HEK293 (cell line): ENCODE data around the gene OOSP4B.

Experiments used
- CTCF ChIA-PET: fragments of 350-600 bp; formaldehyde crosslinking; extraction: SDS; loops from one replicate; lab custom pipeline; 2021; ENCODE audit warnings: antibody characterized with exemption; lab: Yijun Ruan, JAX
- POLR2A ChIA-PET: fragments of 300-600 bp; formaldehyde crosslinking; extraction: SDS; loops from one replicate; lab custom pipeline; 2020; ENCODE audit warnings: antibody characterized with exemption, inconsistent platforms; lab: Yijun Ruan, JAX
- H3K27ac ChIP-seq: fragments of 200-500 bp; sonication (Bioruptor generic); 2 replicates; pipeline ENCODE4 v1.5.1; 2014; ENCODE audit warnings: low read depth, low read length, control low read depth, inconsistent platforms; ENCODE audit errors: extremely low read depth
- H3K36me3 ChIP-seq, 2 experiments: fragments of 200-500 bp in 1 of 2; sonication (Bioruptor generic) in 1 of 2; 1 replicate in 1 of 2; 2 replicates in 1 of 2; pipeline ENCODE4 v1.5.1; 2014 to 2017; ENCODE audit warnings: inconsistent platforms in 2 of 2, low read length in 2 of 2; ENCODE audit not compliant: control insufficient read depth in 2 of 2, insufficient read depth in 1 of 2
- H3K4me1 ChIP-seq: fragments of 200-500 bp; sonication (Bioruptor generic); 2 replicates; pipeline ENCODE4 v1.5.1; 2014; ENCODE audit warnings: mild to moderate bottlenecking, low read length, inconsistent platforms; ENCODE audit not compliant: control insufficient read depth, insufficient read depth
- H3K4me3 ChIP-seq: 2 replicates; pipeline ENCODE4 v1.5.1; 2011; ENCODE audit warnings: low read depth, mild to moderate bottlenecking, control low read depth, low read length, moderate library complexity
- H3K9me3 ChIP-seq: fragments of 200-500 bp; sonication (Bioruptor generic); 2 replicates; pipeline ENCODE4 v1.5.1; 2014; ENCODE audit warnings: low read depth, low read length, inconsistent platforms; ENCODE audit not compliant: control insufficient read depth, insufficient read depth
- IKZF3 ChIP-seq: fragments of 450-650 bp; IDR thresholded peaks from 2 replicates; pipeline ENCODE4 v1.5.0; 2018; ENCODE audit warnings: missing biosample characterization, mild to moderate bottlenecking, missing genetic modification characterization, moderate library complexity
- KLF17 ChIP-seq: fragments of 450-650 bp; formaldehyde crosslinking; IDR thresholded peaks from 2 replicates; pipeline ENCODE4 v1.5.1; 2016; ENCODE audit warnings: missing biosample characterization, missing genetic modification characterization
- KLF7 ChIP-seq: fragments of 450-650 bp; formaldehyde crosslinking; IDR thresholded peaks from 2 replicates; pipeline ENCODE4 v1.5.1; 2016; ENCODE audit warnings: missing biosample characterization, missing genetic modification characterization, borderline replicate concordance
- MZF1 ChIP-seq: fragments of 450-650 bp; formaldehyde crosslinking; IDR thresholded peaks from 2 replicates; pipeline ENCODE4 v1.5.1; 2017; ENCODE audit warnings: missing biosample characterization, missing genetic modification characterization, borderline replicate concordance
- OVOL3 ChIP-seq: fragments of 450-650 bp; formaldehyde crosslinking; IDR thresholded peaks from 2 replicates; pipeline ENCODE4 v1.5.1; 2016; ENCODE audit warnings: missing biosample characterization, missing genetic modification characterization
- PRDM10 ChIP-seq: fragments of 450-650 bp; formaldehyde crosslinking; IDR thresholded peaks from 2 replicates; pipeline ENCODE4 v1.5.1; 2016; ENCODE audit warnings: missing biosample characterization, missing genetic modification characterization
- ZFP37 ChIP-seq: fragments of 450-650 bp; formaldehyde crosslinking; IDR thresholded peaks from 2 replicates; pipeline ENCODE4 v1.5.1; 2016; ENCODE audit warnings: missing biosample characterization, missing genetic modification characterization
- ZNF223 ChIP-seq: fragments of 450-650 bp; formaldehyde crosslinking; IDR thresholded peaks from 2 replicates; pipeline ENCODE4 v1.5.1; 2016; ENCODE audit warnings: missing biosample characterization, missing genetic modification characterization
- ZNF248 ChIP-seq: fragments of 450-650 bp; formaldehyde crosslinking; IDR thresholded peaks from 2 replicates; pipeline ENCODE4 v1.5.1; 2017; ENCODE audit warnings: missing biosample characterization, missing genetic modification characterization
- ZNF514 ChIP-seq: fragments of 450-650 bp; formaldehyde crosslinking; IDR thresholded peaks from 2 replicates; pipeline ENCODE4 v1.5.1; 2016; ENCODE audit warnings: missing biosample characterization, missing genetic modification characterization
- ZNF530 ChIP-seq: fragments of 450-650 bp; formaldehyde crosslinking; IDR thresholded peaks from 2 replicates; pipeline ENCODE4 v1.5.1; 2016; ENCODE audit warnings: low read depth, missing biosample characterization, missing genetic modification characterization
- ZNF621 ChIP-seq: fragments of 450-650 bp; formaldehyde crosslinking; IDR thresholded peaks from 2 replicates; pipeline ENCODE4 v1.5.1; 2017; ENCODE audit warnings: missing biosample characterization, missing genetic modification characterization
- ZNF658 ChIP-seq: fragments of 450-650 bp; formaldehyde crosslinking; IDR thresholded peaks from 2 replicates; pipeline ENCODE4; 2016; ENCODE audit warnings: missing biosample characterization, missing genetic modification characterization
- ZNF660 ChIP-seq: fragments of 450-650 bp; IDR thresholded peaks from 2 replicates; pipeline ENCODE4 v1.5.1; 2018; ENCODE audit warnings: missing biosample characterization, mild to moderate bottlenecking, missing genetic modification characterization
- ZNF704 ChIP-seq: fragments of 450-650 bp; formaldehyde crosslinking; IDR thresholded peaks from 2 replicates; pipeline ENCODE4 v1.5.1; 2016; ENCODE audit warnings: missing biosample characterization, missing genetic modification characterization
- TF ChIP-seq, protein P1 (sequence below): IDR thresholded peaks from 2 replicates; pipeline ENCODE4 v1.6.1; 2011; ENCODE audit warnings: mild to moderate bottlenecking, low read depth, low read length, borderline replicate concordance
- TF ChIP-seq, protein P2 (sequence below): fragments of 450-650 bp; formaldehyde crosslinking; IDR thresholded peaks from 2 replicates; pipeline ENCODE4 v1.5.1; 2016; ENCODE audit warnings: missing biosample characterization, missing genetic modification characterization

OOSP4B gene

DNA sequence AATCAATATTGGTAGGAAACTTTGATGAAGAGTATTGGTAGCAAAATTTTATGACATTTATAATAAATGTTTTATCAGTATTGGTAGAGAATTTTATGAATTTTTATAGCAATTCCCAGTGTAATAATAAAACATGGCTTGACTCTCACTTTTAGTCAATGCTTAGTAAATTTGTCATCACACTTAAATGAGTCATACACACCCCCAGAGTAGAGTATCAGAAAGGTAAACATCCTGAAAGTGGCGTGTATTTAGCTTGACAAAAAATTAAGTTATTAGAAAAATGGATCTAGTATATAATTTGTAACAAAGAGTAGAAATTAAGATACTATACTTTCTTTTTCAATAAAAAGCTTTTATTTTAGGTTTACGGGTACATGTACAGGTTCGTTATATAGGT, 42.1 kb downstream of the OOSP4B start:
- Histone ChIP-seq H3K4me1 (no peaks in the 10 kb centered on the region), H3K4me3 (no peak overlapping the region), H3K27ac (no peak overlapping the region), H3K9me3 (no peaks in the 10 kb centered on the region), H3K36me3 (no peaks in the 10 kb centered on the region)
- POLR2A ChIA-PET, result no interaction called here
- CTCF ChIA-PET, result no interaction called here
- TF ChIP-seq ZNF660 (tag by site-specific recombination), result no peak
- TF ChIP-seq, protein P1, sequence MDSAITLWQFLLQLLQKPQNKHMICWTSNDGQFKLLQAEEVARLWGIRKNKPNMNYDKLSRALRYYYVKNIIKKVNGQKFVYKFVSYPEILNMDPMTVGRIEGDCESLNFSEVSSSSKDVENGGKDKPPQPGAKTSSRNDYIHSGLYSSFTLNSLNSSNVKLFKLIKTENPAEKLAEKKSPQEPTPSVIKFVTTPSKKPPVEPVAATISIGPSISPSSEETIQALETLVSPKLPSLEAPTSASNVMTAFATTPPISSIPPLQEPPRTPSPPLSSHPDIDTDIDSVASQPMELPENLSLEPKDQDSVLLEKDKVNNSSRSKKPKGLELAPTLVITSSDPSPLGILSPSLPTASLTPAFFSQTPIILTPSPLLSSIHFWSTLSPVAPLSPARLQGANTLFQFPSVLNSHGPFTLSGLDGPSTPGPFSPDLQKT, result no peak
- TF ChIP-seq MZF1 (tag by site-specific recombination), result no peak
- TF ChIP-seq ZNF530 (tag by site-specific recombination), result no peak
- TF ChIP-seq PRDM10 (tag by site-specific recombination), result no peak
- TF ChIP-seq ZNF658 (tag by site-specific recombination), result no peak
- TF ChIP-seq ZNF621 (tag by site-specific recombination), result no peak
- TF ChIP-seq IKZF3 (tag by site-specific recombination), result no peak
- TF ChIP-seq ZFP37, result no peak
- no peak for TF ChIP-seq ZNF223 (tag by site-specific recombination)
- TF ChIP-seq KLF7 (tag by site-specific recombination), result no peak
- no peak for TF ChIP-seq ZNF514 (tag by site-specific recombination)
- TF ChIP-seq, protein P2, sequence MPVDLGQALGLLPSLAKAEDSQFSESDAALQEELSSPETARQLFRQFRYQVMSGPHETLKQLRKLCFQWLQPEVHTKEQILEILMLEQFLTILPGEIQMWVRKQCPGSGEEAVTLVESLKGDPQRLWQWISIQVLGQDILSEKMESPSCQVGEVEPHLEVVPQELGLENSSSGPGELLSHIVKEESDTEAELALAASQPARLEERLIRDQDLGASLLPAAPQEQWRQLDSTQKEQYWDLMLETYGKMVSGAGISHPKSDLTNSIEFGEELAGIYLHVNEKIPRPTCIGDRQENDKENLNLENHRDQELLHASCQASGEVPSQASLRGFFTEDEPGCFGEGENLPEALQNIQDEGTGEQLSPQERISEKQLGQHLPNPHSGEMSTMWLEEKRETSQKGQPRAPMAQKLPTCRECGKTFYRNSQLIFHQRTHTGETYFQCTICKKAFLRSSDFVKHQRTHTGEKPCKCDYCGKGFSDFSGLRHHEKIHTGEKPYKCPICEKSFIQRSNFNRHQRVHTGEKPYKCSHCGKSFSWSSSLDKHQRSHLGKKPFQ (tag by site-specific recombination), result no peak
- no peak for TF ChIP-seq ZNF704
- no peak for TF ChIP-seq ZNF248 (tag by site-specific recombination)
- TF ChIP-seq KLF17 (tag by site-specific recombination), result no peak
- no peak for TF ChIP-seq OVOL3 (tag by site-specific recombination)
